B cell (primary cell): Measurements from ENCODE around the gene PRKAG2.

ENCODE experiments used
- EZH2 ChIP-seq: IDR thresholded peaks from 2 replicates; pipeline ENCODE4 v1.6.1; 2012; ENCODE audit warnings: borderline replicate concordance, low read depth, mild to moderate bottlenecking, moderate library complexity, low read length; ENCODE audit not compliant: insufficient read depth, poor library complexity, severe bottlenecking
- TF ChIP-seq, protein P1 (sequence below): fragments of 200-600 bp; IDR thresholded peaks from one replicate; pipeline ENCODE4 v1.8.0; 2022; ENCODE audit warnings: antibody characterized with exemption, mild to moderate bottlenecking

DNA sequence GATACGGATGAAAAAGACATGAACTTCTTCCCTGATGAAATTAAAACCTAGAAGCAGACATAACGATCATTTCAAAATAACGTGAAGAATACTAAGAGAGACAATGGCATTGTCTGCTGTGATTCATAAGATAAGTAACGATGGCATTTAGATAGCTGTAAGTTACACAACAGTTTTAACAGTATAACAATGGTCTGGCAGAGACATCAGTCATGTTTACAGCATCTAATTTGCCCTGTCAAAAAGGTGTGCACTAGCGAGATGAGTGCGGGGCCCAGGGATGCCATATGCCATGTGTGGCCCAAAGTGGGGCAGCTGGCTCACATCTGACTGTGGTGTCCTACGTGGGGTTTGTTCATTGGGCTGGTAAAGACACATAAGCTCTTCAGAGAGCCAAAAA is 301.5 kb downstream of the PRKAG2 start:
- TF ChIP-seq, protein P1, sequence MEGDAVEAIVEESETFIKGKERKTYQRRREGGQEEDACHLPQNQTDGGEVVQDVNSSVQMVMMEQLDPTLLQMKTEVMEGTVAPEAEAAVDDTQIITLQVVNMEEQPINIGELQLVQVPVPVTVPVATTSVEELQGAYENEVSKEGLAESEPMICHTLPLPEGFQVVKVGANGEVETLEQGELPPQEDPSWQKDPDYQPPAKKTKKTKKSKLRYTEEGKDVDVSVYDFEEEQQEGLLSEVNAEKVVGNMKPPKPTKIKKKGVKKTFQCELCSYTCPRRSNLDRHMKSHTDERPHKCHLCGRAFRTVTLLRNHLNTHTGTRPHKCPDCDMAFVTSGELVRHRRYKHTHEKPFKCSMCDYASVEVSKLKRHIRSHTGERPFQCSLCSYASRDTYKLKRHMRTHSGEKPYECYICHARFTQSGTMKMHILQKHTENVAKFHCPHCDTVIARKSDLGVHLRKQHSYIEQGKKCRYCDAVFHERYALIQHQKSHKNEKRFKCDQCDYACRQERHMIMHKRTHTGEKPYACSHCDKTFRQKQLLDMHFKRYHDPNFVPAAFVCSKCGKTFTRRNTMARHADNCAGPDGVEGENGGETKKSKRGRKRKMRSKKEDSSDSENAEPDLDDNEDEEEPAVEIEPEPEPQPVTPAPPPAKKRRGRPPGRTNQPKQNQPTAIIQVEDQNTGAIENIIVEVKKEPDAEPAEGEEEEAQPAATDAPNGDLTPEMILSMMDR = no peak
- TF ChIP-seq EZH2 = no peak
